GM19438 (cell line): ENCODE results near the gene PHACTR3.

ENCODE experiments used
- ATAC-seq: cut with Tn5 transposase; IDR thresholded peaks from one replicate; pipeline ENCODE4 v1.9.1; 2021; ENCODE audit warnings: low read depth; ENCODE audit not compliant: unreplicated experiment

Gene PHACTR3

DNA sequence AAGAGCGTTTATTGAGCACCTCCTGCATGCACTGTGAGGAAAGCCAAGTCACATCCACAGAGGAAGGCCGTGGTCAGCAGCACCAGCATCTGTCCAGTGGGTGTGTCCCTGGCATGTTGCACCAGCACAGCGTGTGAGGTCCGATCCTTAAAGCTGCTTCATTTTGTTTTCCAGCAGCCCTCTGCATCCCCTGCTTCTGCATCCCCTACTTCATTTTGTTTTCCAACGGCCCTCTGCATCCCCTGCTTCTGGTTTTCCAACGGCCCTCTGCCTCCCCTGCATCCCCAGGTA lies 181.3 kb downstream of the PHACTR3 start:
- ATAC-seq: no peak

DNA sequence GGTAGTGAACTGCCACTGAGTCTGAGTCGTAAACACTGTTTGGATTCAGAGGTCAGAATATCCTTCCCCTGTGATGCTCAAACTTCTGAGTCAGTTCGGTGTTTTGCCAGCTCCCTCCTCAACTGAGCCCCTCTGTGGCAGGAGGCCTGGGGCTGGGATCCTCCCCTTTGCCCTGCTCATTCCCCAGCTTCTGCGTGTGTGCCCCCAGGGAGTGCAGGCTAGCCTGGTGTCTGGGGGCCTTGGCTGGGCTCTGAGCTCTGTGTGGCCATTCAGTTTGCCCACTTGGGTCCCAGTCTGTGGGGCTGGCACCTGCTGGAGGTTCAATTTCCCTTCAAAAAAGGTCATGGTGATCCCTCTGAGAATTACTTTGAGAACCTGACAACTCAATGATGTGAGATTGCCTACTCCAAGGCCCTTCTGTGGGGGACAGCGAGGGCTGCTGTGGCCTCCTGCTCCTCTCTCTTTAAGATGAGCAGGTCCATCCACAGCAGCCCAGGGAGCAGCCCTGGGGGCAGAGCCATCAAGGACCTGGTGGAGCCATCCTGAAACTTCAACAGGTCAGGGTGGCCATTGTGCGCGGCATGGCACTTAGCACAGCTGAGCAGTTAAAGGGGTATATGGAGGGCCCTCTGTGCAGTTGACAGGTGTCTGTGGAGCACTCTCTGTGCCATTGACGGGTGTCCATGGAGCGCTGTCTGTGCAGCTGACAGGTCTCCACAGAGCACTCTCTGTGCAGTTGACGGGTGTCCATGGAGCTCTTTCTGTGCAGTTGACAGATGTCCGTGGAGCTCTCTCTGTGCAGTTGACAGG lies 181.9 kb downstream of the PHACTR3 start:
- ATAC-seq: no peak

DNA sequence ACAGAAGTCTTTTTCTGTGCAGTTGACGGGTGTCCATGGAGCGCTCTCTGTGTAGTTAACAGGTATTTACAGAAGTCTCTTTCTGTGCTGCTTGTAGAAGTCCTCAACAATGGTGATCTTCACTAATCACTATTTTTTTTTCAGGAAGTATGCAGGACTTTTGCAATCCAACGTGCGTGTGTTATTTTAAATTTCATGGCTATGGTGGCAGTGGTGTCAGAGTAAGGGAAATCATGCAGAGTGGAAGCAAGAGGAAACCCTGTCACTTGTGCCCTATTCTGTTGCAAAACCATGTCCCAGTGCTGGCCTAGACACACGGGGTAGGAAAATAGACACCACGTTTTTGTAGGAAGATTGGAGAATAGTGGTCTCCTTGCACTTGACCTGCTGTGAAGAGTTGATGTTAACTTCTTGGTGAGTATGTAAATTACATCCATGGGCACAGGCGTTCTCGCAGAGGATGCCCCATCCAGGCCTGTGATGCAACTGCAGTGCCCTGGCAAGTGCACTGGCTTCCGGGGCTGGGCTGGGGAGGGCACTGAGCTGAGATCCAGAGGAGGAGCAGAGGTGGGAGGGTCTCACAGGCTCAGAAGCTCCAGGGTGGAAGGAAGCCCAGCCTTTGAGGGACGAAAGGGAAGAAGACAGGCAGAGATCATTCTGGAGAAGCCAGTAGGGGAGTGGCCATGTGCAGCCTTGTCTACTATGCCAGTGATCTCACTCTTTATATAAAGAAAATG lies 182.6 kb downstream of the PHACTR3 start:
- no peak for ATAC-seq

DNA sequence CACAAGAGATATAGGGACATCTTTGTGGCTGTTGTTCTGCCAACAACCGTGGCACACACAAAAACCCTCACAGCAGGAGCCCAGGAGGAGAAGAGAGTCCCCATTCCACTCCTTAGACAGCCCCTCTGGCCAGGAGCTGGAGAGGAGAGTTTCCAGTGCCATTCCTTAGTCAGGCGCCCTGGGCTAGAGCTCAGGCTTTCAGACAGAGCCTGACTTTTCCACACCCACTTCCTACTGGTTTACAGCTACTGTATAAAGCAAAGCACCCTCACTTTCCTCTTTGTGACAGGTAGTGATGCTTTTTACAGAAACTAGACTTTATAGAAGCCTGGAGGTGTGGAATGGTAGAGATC lies 183.2 kb downstream of the PHACTR3 start:
- ATAC-seq: no peak

DNA sequence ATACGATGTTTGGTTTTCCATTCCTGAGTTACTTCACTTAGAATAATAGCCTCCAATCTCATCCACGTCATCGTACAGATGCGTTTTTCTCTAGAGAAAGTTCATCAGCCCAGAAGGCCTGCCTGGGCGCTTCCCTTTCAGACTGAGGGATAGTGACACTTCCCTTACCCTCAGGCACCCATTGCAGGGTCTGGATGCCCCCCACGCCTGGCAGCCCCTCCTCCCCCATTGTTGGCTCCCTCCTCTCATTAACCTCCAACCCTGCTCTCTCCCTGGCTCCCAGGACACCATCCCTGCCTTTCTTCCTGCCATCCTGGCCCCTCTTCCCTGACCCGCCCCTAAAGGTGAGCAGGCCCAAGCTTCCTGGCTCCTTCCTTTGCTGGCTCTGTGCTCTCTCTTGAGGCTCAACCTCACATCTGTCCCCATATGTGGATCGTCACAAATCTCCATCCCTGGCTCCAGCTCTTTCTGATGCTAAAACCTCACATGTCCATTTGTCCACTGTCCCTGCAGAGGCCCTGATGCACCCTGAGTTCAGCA lies 183.9 kb downstream of the PHACTR3 start:
- ATAC-seq: no peak

DNA sequence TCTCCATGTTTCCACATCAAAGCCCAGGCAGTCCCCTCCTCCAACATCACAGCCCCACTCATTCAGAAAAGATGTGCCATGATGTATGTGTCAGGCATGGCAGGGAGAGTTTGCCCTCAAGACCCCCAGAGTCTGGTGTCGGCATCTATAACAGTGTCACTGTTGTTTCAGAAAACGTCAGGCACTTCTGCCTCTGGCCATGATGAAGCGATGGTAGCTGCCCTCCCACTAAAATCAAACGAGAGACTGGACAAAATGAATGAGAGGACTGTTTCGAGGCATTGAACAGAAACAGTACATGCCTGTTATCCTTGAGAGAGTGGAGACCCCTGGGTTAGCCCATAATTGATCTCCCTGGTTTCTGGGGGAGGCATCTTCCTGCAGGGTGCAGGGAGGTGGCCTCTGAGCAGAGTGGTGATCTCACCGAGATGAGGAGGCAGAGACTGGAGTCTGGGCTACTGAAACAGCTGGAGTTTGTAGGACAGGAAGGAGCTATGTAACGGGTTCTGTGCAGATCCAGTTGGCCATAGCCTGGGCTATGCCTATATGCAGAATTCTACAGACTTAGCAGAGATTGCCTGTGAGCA lies 184.6 kb downstream of the PHACTR3 start:
- ATAC-seq: no peak

DNA sequence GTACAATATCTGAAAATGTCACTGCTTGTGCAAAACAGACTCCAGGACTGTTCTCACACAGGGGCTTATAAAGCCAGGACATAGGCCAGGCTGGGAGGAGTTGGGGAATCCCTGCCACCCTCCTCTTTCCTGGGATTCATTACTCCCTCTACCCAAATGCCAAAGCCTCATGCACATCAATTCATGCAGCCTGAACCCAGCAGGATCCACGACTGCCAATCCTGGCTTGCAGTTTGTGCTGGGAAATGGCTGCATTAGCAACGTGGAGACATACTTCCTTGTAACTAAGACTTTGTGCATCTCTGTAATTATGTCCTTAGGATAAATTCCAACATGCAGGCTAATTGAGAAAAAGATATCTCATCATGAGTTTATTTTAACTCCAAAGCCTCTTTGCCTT lies 185.3 kb downstream of the PHACTR3 start:
- no peak for ATAC-seq

DNA sequence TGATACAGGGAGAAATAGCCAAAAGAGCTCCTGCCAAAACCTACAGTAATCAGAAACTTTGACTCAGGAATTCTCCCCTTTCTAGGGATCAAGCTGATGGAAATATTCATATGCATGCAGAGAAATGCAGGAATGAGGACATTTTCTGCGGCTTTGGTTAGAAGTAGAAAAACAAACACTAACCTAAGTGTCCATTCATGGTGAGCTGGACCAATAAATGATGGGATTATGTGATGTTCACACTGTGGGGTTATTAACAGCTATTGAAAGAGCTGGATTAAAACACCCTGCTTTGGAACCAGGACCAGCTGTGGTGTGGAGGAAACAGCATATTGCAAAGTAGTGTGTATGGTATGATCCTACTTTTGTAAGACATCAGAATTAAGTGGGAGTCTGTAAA lies 186.0 kb downstream of the PHACTR3 start:
- no peak for ATAC-seq

DNA sequence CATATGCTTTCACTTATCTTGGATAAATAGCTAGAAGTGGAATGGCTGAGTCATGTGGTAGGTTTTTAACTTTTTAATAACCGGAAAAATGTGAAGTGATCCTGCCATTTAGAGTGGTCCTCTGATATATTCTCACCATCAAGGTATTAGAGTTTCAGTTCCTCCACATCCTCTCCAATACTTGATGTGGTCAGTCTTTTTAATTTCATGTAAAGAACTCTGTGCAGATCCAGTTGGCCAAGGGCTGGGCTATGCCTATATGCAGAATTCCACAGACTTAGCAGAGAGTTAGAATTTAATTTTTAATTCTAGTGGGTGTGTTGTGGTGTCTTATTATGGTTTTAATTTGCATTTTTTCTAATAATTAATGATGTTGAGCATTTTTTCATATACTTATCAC lies 188.0 kb downstream of the PHACTR3 start:
- no peak for ATAC-seq

DNA sequence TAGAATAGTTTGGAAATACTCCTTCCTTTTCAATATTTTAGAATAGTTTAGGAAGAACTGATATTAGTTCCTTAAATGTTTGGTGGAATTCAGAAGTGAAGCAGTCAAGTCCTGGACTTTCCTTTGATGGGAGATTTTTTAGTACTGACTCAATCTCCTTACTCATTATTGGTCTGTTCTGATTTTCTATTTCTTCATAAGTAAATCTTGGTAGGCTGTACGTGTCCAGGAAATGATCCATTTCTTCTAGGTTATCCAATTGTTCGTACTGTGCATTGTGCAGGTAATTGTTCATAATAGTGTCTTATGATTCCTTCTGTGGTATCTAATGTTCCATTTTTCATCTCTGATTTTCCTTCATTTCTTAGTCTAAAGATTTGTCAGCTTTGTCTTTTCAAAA lies 190.2 kb downstream of the PHACTR3 start:
- ATAC-seq: no peak

DNA sequence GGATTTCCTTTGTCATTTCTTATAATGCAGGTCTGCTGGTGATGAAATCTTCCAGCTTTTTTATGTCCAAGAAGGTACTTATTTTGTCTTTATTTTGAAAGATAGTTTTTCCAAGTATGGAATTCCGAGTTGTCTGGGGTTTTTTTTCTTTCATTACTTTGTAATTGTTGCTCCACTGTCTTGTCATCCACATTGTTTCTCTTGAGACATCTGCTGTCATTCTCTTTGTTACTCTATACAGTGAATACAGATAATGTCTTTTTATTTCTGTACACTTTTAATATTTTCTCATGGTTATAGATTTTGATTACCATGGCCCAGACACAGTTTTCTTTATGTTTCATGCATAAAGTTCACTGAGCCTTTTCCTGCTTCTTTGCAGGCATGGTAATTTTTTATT lies 196.0 kb downstream of the PHACTR3 start:
- ATAC-seq: no peak

DNA sequence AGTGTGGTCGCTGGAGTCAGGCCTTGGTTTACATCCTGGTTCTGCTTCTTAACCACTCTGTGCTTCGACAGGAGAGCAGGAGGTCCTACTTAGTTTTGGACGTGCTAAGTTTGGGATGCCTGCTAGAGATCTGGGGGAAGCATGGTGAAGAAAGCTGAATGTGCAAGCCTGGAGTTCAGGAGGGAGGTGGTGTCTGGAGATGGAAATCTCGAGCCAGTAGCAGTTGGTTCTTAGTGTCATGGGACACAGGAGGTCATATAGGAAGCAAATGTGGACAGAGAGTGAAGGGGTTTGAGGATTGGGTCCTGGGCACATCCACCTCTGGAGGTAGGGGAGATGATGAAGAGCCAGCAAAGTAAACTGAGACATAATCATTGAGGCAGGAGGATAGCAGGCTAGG lies 197.7 kb downstream of the PHACTR3 start:
- ATAC-seq: no peak

DNA sequence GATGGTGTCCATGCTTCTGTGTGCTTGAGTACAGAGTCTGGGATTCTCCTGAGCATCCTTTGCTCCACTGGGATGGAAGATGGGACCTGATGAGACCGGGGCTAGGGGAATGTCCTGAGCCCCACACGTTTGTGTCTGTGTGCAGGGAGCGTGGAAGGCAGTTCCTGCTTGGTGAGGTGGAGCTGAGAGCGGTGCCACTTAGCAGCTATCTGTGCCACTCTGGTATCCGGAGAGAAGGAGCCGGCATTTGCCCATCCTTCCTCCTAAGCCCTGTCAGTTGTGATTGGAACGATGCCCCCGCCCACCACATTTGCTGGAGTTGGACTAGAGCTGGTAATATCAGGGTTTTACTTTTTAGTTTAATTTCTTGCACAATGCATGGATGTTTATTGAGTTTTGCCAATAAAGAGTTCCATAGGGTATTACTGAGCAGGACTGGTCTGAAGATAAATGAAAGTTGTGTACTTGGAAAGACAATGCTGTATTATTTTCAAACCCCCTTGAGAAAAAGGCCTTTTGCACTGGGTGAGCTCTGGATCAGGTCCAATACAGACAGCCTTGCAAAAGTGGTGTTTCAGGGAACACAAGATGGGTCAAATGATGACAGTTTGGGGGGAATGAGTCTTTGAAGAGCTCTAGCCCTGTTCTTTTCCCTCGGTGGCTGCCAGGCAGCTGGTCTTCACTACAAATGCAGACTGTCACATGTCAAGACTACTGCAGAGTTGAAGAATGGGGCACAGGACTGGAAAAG lies 198.3 kb downstream of the PHACTR3 start:
- no peak for ATAC-seq

DNA sequence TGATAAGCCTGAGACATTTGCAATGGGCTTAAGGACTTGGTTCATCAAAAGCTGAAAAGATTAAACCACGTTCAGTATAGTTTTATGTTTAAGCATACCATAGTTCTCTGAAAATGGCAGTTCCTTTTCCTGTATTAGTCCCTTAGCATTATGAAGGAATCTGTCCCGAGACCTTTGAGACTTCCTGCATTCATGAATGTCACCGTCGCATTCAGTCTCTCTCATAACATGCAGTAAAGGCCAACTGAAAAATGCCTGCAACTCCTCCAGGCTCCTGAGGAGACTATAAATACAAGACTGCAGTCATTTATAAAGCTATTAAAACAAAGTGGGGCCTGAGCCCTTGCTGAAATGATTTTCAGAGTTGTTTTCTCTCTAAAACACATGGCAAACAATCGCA lies 200.0 kb downstream of the PHACTR3 start:
- no peak for ATAC-seq

DNA sequence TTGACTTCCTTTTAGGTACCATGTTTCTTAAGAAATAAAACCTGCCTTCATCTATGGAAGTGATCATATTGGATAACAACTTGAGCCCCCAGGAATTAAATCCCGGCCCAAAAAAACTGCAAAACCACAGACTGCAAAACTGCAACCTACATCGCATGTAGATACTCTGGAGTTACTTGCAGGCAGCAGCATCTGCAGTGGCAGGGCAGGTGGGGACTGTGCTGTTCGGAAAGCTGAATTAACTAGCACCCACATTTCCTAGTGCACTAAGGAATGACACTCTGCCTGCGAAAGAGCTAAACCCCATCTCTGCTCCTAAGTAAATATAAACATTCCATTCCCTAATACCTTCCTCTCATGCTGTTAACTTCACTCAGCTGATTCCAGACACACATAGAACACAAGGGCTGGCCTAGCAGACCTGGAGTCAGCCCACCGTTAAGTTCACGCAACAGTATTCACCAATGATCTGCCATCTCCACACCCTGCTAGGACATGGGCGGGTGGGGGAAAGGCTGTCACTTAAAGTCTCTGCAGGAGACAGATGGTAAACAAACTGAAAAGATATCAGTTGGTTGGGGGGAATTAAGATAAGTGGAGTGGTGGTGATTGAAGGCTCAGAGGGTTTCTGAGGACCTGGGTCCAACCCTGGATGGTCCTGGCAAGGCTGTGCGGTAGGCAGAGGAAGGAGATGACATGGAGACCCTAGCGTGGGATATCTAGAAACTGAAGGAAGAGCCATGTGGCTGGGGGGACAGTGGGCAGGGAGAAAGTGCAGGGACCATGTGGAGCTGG lies 200.7 kb downstream of the PHACTR3 start:
- no peak for ATAC-seq

DNA sequence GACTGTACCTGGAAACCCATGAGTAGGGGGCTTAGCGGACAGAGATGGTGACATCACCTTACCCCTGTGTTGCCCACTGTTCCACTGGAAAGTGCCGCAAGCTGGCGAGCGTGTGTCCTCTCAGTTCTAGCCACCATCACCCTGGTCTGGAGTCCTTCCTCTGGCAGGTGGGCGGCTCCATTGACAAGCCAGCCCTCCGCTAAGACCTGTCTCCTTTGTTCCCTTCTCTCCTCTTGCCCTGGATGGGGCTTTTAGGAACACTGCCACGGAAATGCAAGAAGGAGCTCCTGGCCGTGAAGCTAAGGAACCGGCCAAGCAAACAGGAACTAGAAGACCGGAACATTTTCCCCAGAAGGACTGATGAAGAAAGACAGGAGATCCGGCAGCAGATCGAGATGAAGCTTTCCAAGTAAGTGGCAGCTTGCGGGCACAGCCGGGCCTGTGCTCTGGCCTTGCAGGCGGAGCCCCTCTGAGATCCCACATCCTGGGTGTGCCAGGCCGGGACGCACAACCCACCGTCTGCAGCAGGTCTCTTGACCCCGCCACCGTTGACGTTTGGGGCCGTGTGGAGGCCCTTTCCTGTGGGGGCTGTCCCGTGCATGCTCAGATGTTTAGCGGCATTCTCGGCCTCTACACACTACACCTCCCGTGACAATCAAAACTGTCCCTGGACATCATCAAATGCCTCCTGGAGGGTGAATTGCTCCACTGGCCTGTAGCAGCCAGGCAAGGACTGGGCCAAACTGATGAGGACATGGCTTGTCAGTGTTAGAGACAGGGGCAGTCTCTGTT lies 201.6 kb downstream of the PHACTR3 start:
- no peak for ATAC-seq

DNA sequence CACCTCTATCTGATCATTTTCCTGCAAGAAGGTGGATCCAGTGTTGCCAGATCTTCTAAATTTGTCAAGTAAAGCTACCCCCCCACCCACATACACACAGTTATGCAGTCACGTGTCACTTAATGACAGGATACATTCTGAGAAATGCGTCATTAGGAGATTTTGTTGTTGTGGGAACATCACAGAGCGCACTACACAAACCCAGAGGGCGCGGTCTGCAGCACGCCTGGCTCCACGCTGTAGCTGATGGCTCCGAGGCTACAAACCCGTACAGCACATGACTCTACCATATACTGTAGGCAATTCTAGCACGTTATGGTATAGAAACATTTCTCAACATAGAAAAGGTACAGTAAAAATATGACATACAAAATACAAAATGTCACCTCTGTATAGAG lies 202.2 kb downstream of the PHACTR3 start:
- ATAC-seq: no peak

DNA sequence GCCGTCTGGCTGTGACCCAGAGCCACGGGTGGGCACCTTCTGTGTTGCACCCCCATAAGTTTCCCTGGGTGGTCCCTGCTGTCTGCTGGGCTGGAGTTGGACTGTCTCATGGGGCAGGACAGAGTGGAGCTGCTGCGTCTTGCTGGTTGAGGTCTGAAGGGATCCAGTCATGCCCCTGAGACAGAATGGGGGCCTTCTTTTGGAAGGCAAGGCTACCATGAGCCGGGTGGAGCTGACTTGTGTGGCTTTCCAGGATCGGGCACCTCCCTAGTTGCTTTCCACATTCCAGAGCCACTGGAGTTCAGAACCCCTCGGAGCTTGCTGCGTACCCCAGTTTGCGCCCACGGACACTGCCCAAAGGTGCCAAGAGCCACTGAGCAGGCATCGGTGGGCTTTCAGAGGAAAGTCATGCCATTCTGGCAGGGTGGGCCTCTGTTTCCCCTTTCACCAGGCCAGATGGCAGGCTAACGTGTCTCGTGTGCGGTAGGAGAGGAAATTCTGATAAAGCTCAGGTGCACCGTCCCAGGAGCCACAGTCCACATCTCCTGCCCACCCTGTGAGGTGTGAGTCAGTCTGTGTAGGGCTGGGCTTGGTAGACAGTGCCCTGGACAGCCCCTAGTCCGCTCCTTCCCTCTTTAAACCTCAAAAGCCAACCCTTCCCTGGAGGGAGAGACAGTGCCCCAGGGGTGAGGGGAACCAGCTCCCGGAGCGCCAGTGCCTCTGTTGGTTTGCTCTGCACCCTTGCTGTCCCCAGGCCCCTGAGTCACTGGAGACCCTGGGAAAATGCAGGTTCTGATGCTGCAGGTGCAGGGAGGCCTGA lies 203.8 kb downstream of the PHACTR3 start:
- no peak for ATAC-seq
